SU-DHL-6 (cell line): Measurements from ENCODE around the gene KATNAL1.

Source experiments
- EZH2phosphoT487 ChIP-seq: fragments of 200-600 bp; sonication (generic), shearing (Covaris generic); conservative IDR thresholded peaks from 2 replicates; pipeline ENCODE4 v1.6.1; 2018; ENCODE audit warnings: mild to moderate bottlenecking, antibody characterized with exemption, low read length, moderate library complexity, mixed read lengths
- TF ChIP-seq, protein P1 (sequence below): fragments of 200-600 bp; sonication (generic); IDR thresholded peaks from one replicate; pipeline ENCODE4 v1.5.1; 2017; ENCODE audit warnings: antibody characterized with exemption, mild to moderate bottlenecking, low read length, moderate library complexity; ENCODE audit not compliant: insufficient read depth, poor library complexity, severe bottlenecking

DNA sequence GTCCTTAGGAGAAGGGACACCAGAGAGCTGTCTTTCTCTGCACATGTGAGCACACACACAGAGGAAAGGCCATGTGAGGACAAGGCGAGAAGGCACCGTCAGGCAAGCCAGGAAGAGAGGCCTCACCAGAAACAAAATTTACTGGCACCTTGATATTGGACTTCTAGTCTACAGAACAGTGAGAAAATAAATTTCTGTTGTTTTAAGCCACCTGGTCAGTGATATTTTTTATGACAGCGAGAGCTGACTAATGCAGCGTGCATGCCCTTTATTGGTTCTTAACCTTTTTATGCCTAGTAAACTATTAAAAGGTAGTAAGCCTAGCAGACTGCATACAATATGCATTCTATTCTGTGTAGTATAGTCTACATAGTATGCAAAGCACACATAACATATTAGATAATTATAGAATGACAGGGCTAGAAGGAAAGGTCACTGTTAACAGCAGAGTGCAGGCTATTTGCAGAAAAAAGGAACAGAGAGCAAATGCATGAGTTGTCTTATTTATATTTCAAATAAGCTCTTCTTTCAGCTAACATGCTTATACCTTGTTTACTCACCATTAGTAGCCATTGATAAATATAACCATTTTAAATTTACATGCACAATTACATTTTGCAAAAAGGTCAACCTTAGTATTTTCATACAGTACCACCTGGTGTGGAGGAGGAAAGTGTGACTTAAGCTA is 25.2 kb upstream of the KATNAL1 start:
- TF ChIP-seq, protein P1, sequence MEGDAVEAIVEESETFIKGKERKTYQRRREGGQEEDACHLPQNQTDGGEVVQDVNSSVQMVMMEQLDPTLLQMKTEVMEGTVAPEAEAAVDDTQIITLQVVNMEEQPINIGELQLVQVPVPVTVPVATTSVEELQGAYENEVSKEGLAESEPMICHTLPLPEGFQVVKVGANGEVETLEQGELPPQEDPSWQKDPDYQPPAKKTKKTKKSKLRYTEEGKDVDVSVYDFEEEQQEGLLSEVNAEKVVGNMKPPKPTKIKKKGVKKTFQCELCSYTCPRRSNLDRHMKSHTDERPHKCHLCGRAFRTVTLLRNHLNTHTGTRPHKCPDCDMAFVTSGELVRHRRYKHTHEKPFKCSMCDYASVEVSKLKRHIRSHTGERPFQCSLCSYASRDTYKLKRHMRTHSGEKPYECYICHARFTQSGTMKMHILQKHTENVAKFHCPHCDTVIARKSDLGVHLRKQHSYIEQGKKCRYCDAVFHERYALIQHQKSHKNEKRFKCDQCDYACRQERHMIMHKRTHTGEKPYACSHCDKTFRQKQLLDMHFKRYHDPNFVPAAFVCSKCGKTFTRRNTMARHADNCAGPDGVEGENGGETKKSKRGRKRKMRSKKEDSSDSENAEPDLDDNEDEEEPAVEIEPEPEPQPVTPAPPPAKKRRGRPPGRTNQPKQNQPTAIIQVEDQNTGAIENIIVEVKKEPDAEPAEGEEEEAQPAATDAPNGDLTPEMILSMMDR: no peak
- no peak for TF ChIP-seq EZH2phosphoT487
